CD4-positive, alpha-beta T cell treated with Interleukin-2 at 100 ng/mL for 4 hours (primary cell): Measurements from ENCODE around the gene KIF26B.

Source experiments
- DNase-seq: peaks from one replicate; pipeline ENCODE4 v3.0.0-alpha.2; 2020; ENCODE audit warnings: low spot score

Gene KIF26B

GRCh38 chr1:245133995-245134715, 20.6 kb upstream of the KIF26B start:
- no peak for DNase-seq

- DNase-seq: no peak
These were observed 12.5 kb upstream of the KIF26B start for GRCh38 chr1:245142171-245142798.

GRCh38 chr1:245142976-245143375, 11.8 kb upstream of the KIF26B start:
- no peak for DNase-seq

GRCh38 chr1:245143849-245144248, 10.9 kb upstream of the KIF26B start:
- DNase-seq: no peak

- no peak for DNase-seq
These were observed 6.7 kb upstream of the KIF26B start for GRCh38 chr1:245148069-245148468.

- DNase-seq: no peak
These were observed 5.9 kb upstream of the KIF26B start for GRCh38 chr1:245148861-245149260.

GRCh38 chr1:245153081-245153551, 1.7 kb upstream of the KIF26B start:
- peak; percentile 59 for DNase-seq

- DNase-seq: no peak
These were observed 995 bp upstream of the KIF26B start for GRCh38 chr1:245153552-245154428.

- no peak for DNase-seq
These were observed 671 bp downstream of the KIF26B start for GRCh38 chr1:245155272-245156040.

GRCh38 chr1:245156041-245156735, 1.4 kb downstream of the KIF26B start:
- peak; percentile 63 for DNase-seq

- no peak for DNase-seq
These were observed 2.1 kb downstream of the KIF26B start for GRCh38 chr1:245156736-245157505.

- no peak for DNase-seq
These were observed 4.1 kb downstream of the KIF26B start for GRCh38 chr1:245158913-245159312.

GRCh38 chr1:245160288-245160687, 5.5 kb downstream of the KIF26B start:
- DNase-seq: no peak

- DNase-seq: no peak
These were observed 6.1 kb downstream of the KIF26B start for GRCh38 chr1:245160741-245161400.

GRCh38 chr1:245161866-245162265, 7.1 kb downstream of the KIF26B start:
- no peak for DNase-seq

GRCh38 chr1:245166471-245166885, 11.7 kb downstream of the KIF26B start:
- no peak for DNase-seq

- DNase-seq: no peak
These were observed 13.3 kb downstream of the KIF26B start for GRCh38 chr1:245168086-245168485.

GRCh38 chr1:245168906-245169305, 14.1 kb downstream of the KIF26B start:
- no peak for DNase-seq

GRCh38 chr1:245169376-245169775, 14.6 kb downstream of the KIF26B start:
- DNase-seq: no peak

- no peak for DNase-seq
These were observed 17.2 kb downstream of the KIF26B start for GRCh38 chr1:245172026-245172425.
